OCI-LY3 (cell line): ENCODE results near the gene FXYD7.

ENCODE experiments used
- H2AFZ ChIP-seq: fragments of 200-600, 300-600 bp; shearing (Covaris generic); 2 replicates; pipeline ENCODE4 v1.6.0; 2014; ENCODE audit warnings: antibody characterized with exemption, low read depth, low read length
- H3K27ac ChIP-seq: fragments of 200-600, 300-600 bp; sonication (generic); 2 replicates; pipeline ENCODE4 v1.5.1; 2014; ENCODE audit warnings: mild to moderate bottlenecking, low read length, moderate library complexity, mixed read lengths
- H3K27me3 ChIP-seq: fragments of 200-600, 300-600 bp; sonication (generic); 2 replicates; pipeline ENCODE4 v1.6.1; 2014; ENCODE audit warnings: low read depth, low read length, mixed read lengths
- H3K36me3 ChIP-seq: fragments of 200-600, 300-600 bp; sonication (generic); replicated peaks from 2 replicates; pipeline ENCODE3; 2014; ENCODE audit warnings: low read depth, low read length, mixed read lengths
- H3K4me1 ChIP-seq: fragments of 300-600, 200-600 bp; sonication (generic); 2 replicates; pipeline ENCODE4 v1.6.1; 2014; ENCODE audit warnings: low read length, mixed read lengths
- H3K4me2 ChIP-seq: fragments of 200-600, 300-600 bp; sonication (generic); 2 replicates; pipeline ENCODE4 v1.6.1; 2014; ENCODE audit warnings: low read length, mixed read lengths
- H3K4me3 ChIP-seq: fragments of 300-600, 200-600 bp; sonication (generic); 2 replicates; pipeline ENCODE4 v1.5.1; 2014; ENCODE audit warnings: antibody characterized with exemption, mild to moderate bottlenecking, low read length, moderate library complexity
- H3K79me2 ChIP-seq: fragments of 300-600, 200-600 bp; shearing (Covaris generic); 2 replicates; pipeline ENCODE4 v1.6.1; 2014; ENCODE audit warnings: mild to moderate bottlenecking, low read length, mixed read lengths
- H3K9ac ChIP-seq: fragments of 300-600, 200-600 bp; shearing (Covaris generic); 2 replicates; pipeline ENCODE4 v1.6.0; 2014; ENCODE audit warnings: mild to moderate bottlenecking, low read length, moderate library complexity
- H3K9me3 ChIP-seq: fragments of 200-600, 300-600 bp; shearing (Covaris generic); 2 replicates; pipeline ENCODE4 v1.6.1; 2014; ENCODE audit warnings: low read length, mixed read lengths; ENCODE audit not compliant: insufficient read depth
- H4K20me1 ChIP-seq: fragments of 200-600, 300-600 bp; sonication (generic); 2 replicates; pipeline ENCODE4 v1.6.1; 2016; ENCODE audit warnings: low read length, mixed read lengths; ENCODE audit not compliant: insufficient read depth
- CTCF ChIP-seq: fragments of 200-600, 300-600 bp; sonication (generic); IDR thresholded peaks from 2 replicates; pipeline ENCODE4 v1.5.1; 2014; ENCODE audit warnings: antibody characterized with exemption, low read length, low read depth
- EZH2phosphoT487 ChIP-seq: fragments of 200-600 bp; shearing (Covaris generic); IDR thresholded peaks from 2 replicates; pipeline ENCODE4 v1.6.1; 2018; ENCODE audit warnings: antibody characterized with exemption, mixed run types, low read depth

Gene FXYD7

GRCh38 chr19:35155981-35156672 is 13.1 kb downstream of the FXYD7 start:
- peak overlapping the region; percentile 81 for H3K4me3 ChIP-seq
- H3K27ac ChIP-seq = no peak overlapping the region
- H3K9ac ChIP-seq = peak overlapping the region; percentile 86
- no peaks in the 10 kb centered on the region for H4K20me1 ChIP-seq
- H3K36me3 ChIP-seq = peaks cover 31% of the 10 kb centered on the region
- H3K79me2 ChIP-seq = peaks cover 9% of the 10 kb centered on the region
- no peak overlapping the region for H2AFZ ChIP-seq
- TF ChIP-seq CTCF = no peak
- H3K4me1 ChIP-seq = peaks cover 13% of the 10 kb centered on the region
- H3K9me3 ChIP-seq = no peaks in the 10 kb centered on the region
- H3K4me2 ChIP-seq = peak overlapping the region; percentile 94
- peaks cover 12% of the 10 kb centered on the region for H3K27me3 ChIP-seq

- Histone ChIP-seq H3K9ac (no peak overlapping the region), H3K27ac (no peak overlapping the region), H3K79me2 (peaks cover 9% of the 10 kb centered on the region), H3K9me3 (no peaks in the 10 kb centered on the region), H3K36me3 (peaks cover 36% of the 10 kb centered on the region), H2AFZ (no peak overlapping the region), H3K4me3 (no peak overlapping the region), H3K27me3 (peaks cover 12% of the 10 kb centered on the region), H4K20me1 (no peaks in the 10 kb centered on the region), H3K4me2 (no peak overlapping the region), H3K4me1 (peaks cover 13% of the 10 kb centered on the region)
- TF ChIP-seq EZH2phosphoT487 = no peak
- no peak for TF ChIP-seq CTCF
Observed at GRCh38 chr19:35156673-35157014, 13.6 kb downstream of the FXYD7 start.

GRCh38 chr19:35157431-35157830 is 14.4 kb downstream of the FXYD7 start:
- H4K20me1 ChIP-seq = no peaks in the 10 kb centered on the region
- no peak overlapping the region for H3K9ac ChIP-seq
- TF ChIP-seq CTCF (no peak), EZH2phosphoT487 (no peak)
- no peak overlapping the region for H3K27ac ChIP-seq
- no peak overlapping the region for H3K4me3 ChIP-seq
- H3K79me2 ChIP-seq = peaks cover 9% of the 10 kb centered on the region
- H3K9me3 ChIP-seq = no peaks in the 10 kb centered on the region
- H3K4me2 ChIP-seq = no peak overlapping the region
- peaks cover 8% of the 10 kb centered on the region for H3K27me3 ChIP-seq
- H3K36me3 ChIP-seq = peaks cover 44% of the 10 kb centered on the region
- no peak overlapping the region for H2AFZ ChIP-seq
- peaks cover 13% of the 10 kb centered on the region for H3K4me1 ChIP-seq

- peaks cover 9% of the 10 kb centered on the region for H3K4me1 ChIP-seq
- H3K27me3 ChIP-seq = no peaks in the 10 kb centered on the region
- H3K79me2 ChIP-seq = peaks cover 9% of the 10 kb centered on the region
- H3K4me3 ChIP-seq = no peak overlapping the region
- peaks cover 9% of the 10 kb centered on the region for H3K9me3 ChIP-seq
- no peak overlapping the region for H3K27ac ChIP-seq
- H3K36me3 ChIP-seq = peaks cover 64% of the 10 kb centered on the region
- H2AFZ ChIP-seq = no peak overlapping the region
- H4K20me1 ChIP-seq = no peaks in the 10 kb centered on the region
- no peak for TF ChIP-seq EZH2phosphoT487
- no peak for TF ChIP-seq CTCF
- H3K9ac ChIP-seq = no peak overlapping the region
- H3K4me2 ChIP-seq = no peak overlapping the region
Observed at GRCh38 chr19:35159606-35160005, 16.6 kb downstream of the FXYD7 start.
